ENCODE measurements around the gene BEND4.

Gene BEND4

GRCh38 chr4:42159271-42160001 is 7.0 kb upstream of the BEND4 start:
- Histone ChIP-seq H3K36me3 (ENCODE audit: control insufficient read depth in 4 of 4, insufficient read depth in 4 of 4, low read length in 3 of 4) (no peaks in the 10 kb centered on the region), H3K9me3 (ENCODE audit: control extremely low read depth in 1 of 5, control insufficient read depth in 4 of 5, insufficient read depth in 2 of 5, low read depth in 1 of 5, low read length in 4 of 5) (peaks cover 0 to 3% (median 0%) of the 10 kb centered on the region in 5 experiments), H3K27me3 (replicated peaks in 2 of 5; ENCODE audit: control insufficient read depth in 4 of 5, insufficient read depth in 5 of 5, low read length in 4 of 5) (no peaks in the 10 kb centered on the region), H3K4me3 (ENCODE audit: control insufficient read depth in 1 of 7, extremely low read depth in 1 of 7, insufficient read depth in 4 of 7, low read depth in 2 of 7, low read length in 6 of 7) (peak overlapping the region in 1 of 7 experiments; percentile 48), H3K4me1 (ENCODE audit: control extremely low read depth in 1 of 4, control insufficient read depth in 4 of 4, insufficient read depth in 4 of 4, low read length in 3 of 4) (peaks cover 0 to 14% (median 3%) of the 10 kb centered on the region in 4 experiments), H3K27ac (ENCODE audit: insufficient read depth in 1 of 2, low read depth in 1 of 2, low read length in 2 of 2, poor library complexity in 1 of 2, severe bottlenecking in 2 of 2) (no peak overlapping the region)
- peak in 2 of 3 donors; percentile 71 to 75 for DNase-seq
- POLR2A ChIA-PET = no interaction called here
- 60% methylated on average over 8 of the region's 8 CpGs for WGBS (ENCODE audit: insufficient coverage)
- CTCF ChIA-PET = interaction anchor here (0.6 kb wide), 1 partner anchor 196 kb away, joined by 3 read pairs; no protein-coding TSS in a partner anchor

GRCh38 chr4:42151568-42152506 is 618 bp downstream of the BEND4 start:
- no peaks in the 10 kb centered on the region for H3K9me3 ChIP-seq (ENCODE audit: control extremely low read depth in 1 of 5, control insufficient read depth in 4 of 5, insufficient read depth in 2 of 5, low read depth in 1 of 5, low read length in 4 of 5)
- peak overlapping the region; percentile 75 to 93 (median 80) for H3K4me3 ChIP-seq (ENCODE audit: control insufficient read depth in 1 of 7, extremely low read depth in 1 of 7, insufficient read depth in 4 of 7, low read depth in 2 of 7, low read length in 6 of 7)
- 0% methylated on average over 82 of the region's 122 CpGs for WGBS (ENCODE audit: insufficient coverage)
- POLR2A ChIA-PET = interaction anchor here (0.6 kb wide), 1 partner anchor 95 kb away, joined by 3 read pairs; no protein-coding TSS in a partner anchor
- H3K4me1 ChIP-seq (ENCODE audit: control extremely low read depth in 1 of 4, control insufficient read depth in 4 of 4, insufficient read depth in 4 of 4, low read length in 3 of 4) = peaks cover 4 to 34% (median 19%) of the 10 kb centered on the region in 4 experiments
- H3K27ac ChIP-seq (ENCODE audit: insufficient read depth in 1 of 2, low read depth in 1 of 2, low read length in 2 of 2, poor library complexity in 1 of 2, severe bottlenecking in 2 of 2) = peak overlapping the region in 1 of 2 experiments; percentile 54
- no peaks in the 10 kb centered on the region for H3K27me3 ChIP-seq (replicated peaks in 2 of 5; ENCODE audit: control insufficient read depth in 4 of 5, insufficient read depth in 5 of 5, low read length in 4 of 5)
- CTCF ChIA-PET = interaction anchor here (0.8 to 1.7 kb wide), 6 partner anchors 9 to 128 kb away, joined by 3 to 6 read pairs (median 3); no protein-coding TSS in a partner anchor
- H3K36me3 ChIP-seq (ENCODE audit: control insufficient read depth in 4 of 4, insufficient read depth in 4 of 4, low read length in 3 of 4) = no peaks in the 10 kb centered on the region
- peak; percentile 89 to 95 (median 95) for DNase-seq

- peak; percentile 38 to 71 (median 63) for DNase-seq
- POLR2A ChIA-PET = no interaction called here
- H3K27me3 ChIP-seq (replicated peaks in 2 of 5; ENCODE audit: control insufficient read depth in 4 of 5, insufficient read depth in 5 of 5, low read length in 4 of 5) = no peaks in the 10 kb centered on the region
Measured at GRCh38 chr4:42150653-42151567, 1.5 kb downstream of the BEND4 start.

GRCh38 chr4:42149004-42149403 is 3.5 kb downstream of the BEND4 start:
- H3K4me1 ChIP-seq (ENCODE audit: control extremely low read depth in 1 of 4, control insufficient read depth in 4 of 4, insufficient read depth in 4 of 4, low read length in 3 of 4) = peaks cover 4 to 38% (median 21%) of the 10 kb centered on the region in 4 experiments
- H3K27me3 ChIP-seq (replicated peaks in 2 of 5; ENCODE audit: control insufficient read depth in 4 of 5, insufficient read depth in 5 of 5, low read length in 4 of 5) = no peaks in the 10 kb centered on the region
- no peak overlapping the region for H3K4me3 ChIP-seq (ENCODE audit: control insufficient read depth in 1 of 7, extremely low read depth in 1 of 7, insufficient read depth in 4 of 7, low read depth in 2 of 7, low read length in 6 of 7)
- H3K36me3 ChIP-seq (ENCODE audit: control insufficient read depth in 4 of 4, insufficient read depth in 4 of 4, low read length in 3 of 4) = peaks cover 0 to 9% (median 3%) of the 10 kb centered on the region in 4 experiments
- 96% methylated on average over 7 of the region's 7 CpGs for WGBS (ENCODE audit: insufficient coverage)
- ChIA-PET CTCF (no interaction called here), POLR2A (no interaction called here)
- no peak for DNase-seq
- H3K9me3 ChIP-seq (ENCODE audit: control extremely low read depth in 1 of 5, control insufficient read depth in 4 of 5, insufficient read depth in 2 of 5, low read depth in 1 of 5, low read length in 4 of 5) = no peaks in the 10 kb centered on the region
- H3K27ac ChIP-seq (ENCODE audit: insufficient read depth in 1 of 2, low read depth in 1 of 2, low read length in 2 of 2, poor library complexity in 1 of 2, severe bottlenecking in 2 of 2) = no peak overlapping the region

More at GRCh38 chr4:42150653-42151567, 1.5 kb downstream of the BEND4 start:
- peak overlapping the region; percentile 75 to 93 (median 80) for H3K4me3 ChIP-seq (ENCODE audit: control insufficient read depth in 1 of 7, extremely low read depth in 1 of 7, insufficient read depth in 4 of 7, low read depth in 2 of 7, low read length in 6 of 7)
- H3K36me3 ChIP-seq (ENCODE audit: control insufficient read depth in 4 of 4, insufficient read depth in 4 of 4, low read length in 3 of 4) = peaks cover 0 to 3% (median 1%) of the 10 kb centered on the region in 4 experiments
- no peak overlapping the region for H3K27ac ChIP-seq (ENCODE audit: insufficient read depth in 1 of 2, low read depth in 1 of 2, low read length in 2 of 2, poor library complexity in 1 of 2, severe bottlenecking in 2 of 2)
- WGBS (ENCODE audit: insufficient coverage) = 3% methylated on average over 80 of the region's 89 CpGs
- H3K9me3 ChIP-seq (ENCODE audit: control extremely low read depth in 1 of 5, control insufficient read depth in 4 of 5, insufficient read depth in 2 of 5, low read depth in 1 of 5, low read length in 4 of 5) = no peaks in the 10 kb centered on the region
- CTCF ChIA-PET = interaction anchor here (0.9 to 1.7 kb wide), 3 partner anchors 9 to 129 kb away, joined by 3 to 6 read pairs (median 3); no protein-coding TSS in a partner anchor
- peaks cover 4 to 34% (median 19%) of the 10 kb centered on the region in 4 experiments for H3K4me1 ChIP-seq (ENCODE audit: control extremely low read depth in 1 of 4, control insufficient read depth in 4 of 4, insufficient read depth in 4 of 4, low read length in 3 of 4)

GRCh38 chr4:42148425-42148824 is 4.0 kb downstream of the BEND4 start:
- Histone ChIP-seq H3K4me1 (ENCODE audit: control extremely low read depth in 1 of 4, control insufficient read depth in 4 of 4, insufficient read depth in 4 of 4, low read length in 3 of 4) (peaks cover 4 to 38% (median 21%) of the 10 kb centered on the region in 4 experiments), H3K27ac (ENCODE audit: insufficient read depth in 1 of 2, low read depth in 1 of 2, low read length in 2 of 2, poor library complexity in 1 of 2, severe bottlenecking in 2 of 2) (no peak overlapping the region), H3K36me3 (ENCODE audit: control insufficient read depth in 4 of 4, insufficient read depth in 4 of 4, low read length in 3 of 4) (peaks cover 0 to 12% (median 5%) of the 10 kb centered on the region in 4 experiments), H3K9me3 (ENCODE audit: control extremely low read depth in 1 of 5, control insufficient read depth in 4 of 5, insufficient read depth in 2 of 5, low read depth in 1 of 5, low read length in 4 of 5) (no peaks in the 10 kb centered on the region), H3K27me3 (replicated peaks in 2 of 5; ENCODE audit: control insufficient read depth in 4 of 5, insufficient read depth in 5 of 5, low read length in 4 of 5) (no peaks in the 10 kb centered on the region), H3K4me3 (ENCODE audit: control insufficient read depth in 1 of 7, extremely low read depth in 1 of 7, insufficient read depth in 4 of 7, low read depth in 2 of 7, low read length in 6 of 7) (no peak overlapping the region)
- no CpG with 5 or more reads among the region's 1 CpG for WGBS (ENCODE audit: insufficient coverage)
- ChIA-PET CTCF (no interaction called here), POLR2A (no interaction called here)
- DNase-seq = no peak

- peaks cover 0 to 10% (median 2%) of the 10 kb centered on the region in 4 experiments for H3K4me1 ChIP-seq (ENCODE audit: control extremely low read depth in 1 of 4, control insufficient read depth in 4 of 4, insufficient read depth in 4 of 4, low read length in 3 of 4)
- CTCF ChIA-PET = no interaction called here
- H3K27me3 ChIP-seq (replicated peaks in 2 of 5; ENCODE audit: control insufficient read depth in 4 of 5, insufficient read depth in 5 of 5, low read length in 4 of 5) = no peaks in the 10 kb centered on the region
- H3K36me3 ChIP-seq (ENCODE audit: control insufficient read depth in 4 of 4, insufficient read depth in 4 of 4, low read length in 3 of 4) = peaks cover 10 to 46% (median 23%) of the 10 kb centered on the region in 4 experiments
- H3K9me3 ChIP-seq (ENCODE audit: control extremely low read depth in 1 of 5, control insufficient read depth in 4 of 5, insufficient read depth in 2 of 5, low read depth in 1 of 5, low read length in 4 of 5) = no peaks in the 10 kb centered on the region
- H3K4me3 ChIP-seq (ENCODE audit: control insufficient read depth in 1 of 7, extremely low read depth in 1 of 7, insufficient read depth in 4 of 7, low read depth in 2 of 7, low read length in 6 of 7) = no peak overlapping the region
- POLR2A ChIA-PET = no interaction called here
- 33% methylated on average over 7 of the region's 7 CpGs for WGBS (ENCODE audit: insufficient coverage)
- H3K27ac ChIP-seq (ENCODE audit: insufficient read depth in 1 of 2, low read depth in 1 of 2, low read length in 2 of 2, poor library complexity in 1 of 2, severe bottlenecking in 2 of 2) = no peak overlapping the region
- DNase-seq = peak in 2 of 3 donors; percentile 59 to 63
Measured at GRCh38 chr4:42144028-42144427, 8.4 kb downstream of the BEND4 start.

Measured in common myeloid progenitor, CD34-positive (primary cell).